ENCODE results near the gene ABLIM3.

GRCh38 chr5:149301744-149302380 lies 160.6 kb downstream of the ABLIM3 start:
- TF ChIP-seq CSDC2 (CRISPR knock-in tag; IDR thresholded peaks at IDR 0.05) (no peak), ISL1 (CRISPR knock-in tag; IDR thresholded peaks at IDR 0.05) (no peak), PATZ1 (CRISPR knock-in tag; IDR thresholded peaks at IDR 0.05; ENCODE audit: borderline replicate concordance) (no peak), GLIS3 (CRISPR knock-in tag; IDR thresholded peaks at IDR 0.05) (no peak), ZFP30 (CRISPR knock-in tag; IDR thresholded peaks at IDR 0.05) (no peak), ZFP3 (CRISPR knock-in tag; IDR thresholded peaks at IDR 0.05) (no peak), ARNTL (CRISPR knock-in tag; IDR thresholded peaks at IDR 0.05; ENCODE audit: borderline replicate concordance, low read depth) (no peak), CREB5 (CRISPR knock-in tag; IDR thresholded peaks at IDR 0.05; ENCODE audit: low read depth) (no peak), TCF4 (CRISPR knock-in tag; IDR thresholded peaks at IDR 0.05; ENCODE audit: borderline replicate concordance) (no peak)

Data from SK-N-SH treated with all-trans-retinoic acid at 6 μM for 48 hours (cell line).